ENCODE data around the gene KRTAP12-4.
"Not testable (repeated sequence)": the region's sequence is repeated elsewhere in the genome, so short reads cannot be mapped to it uniquely, and the experiment has no call there.

KRTAP12-4 gene

GRCh38 chr21:44637018-44637850 lies 17.2 kb downstream of the KRTAP12-4 start, which contains the start of gene KRTAP10-10:
Gene KRTAP10-10, plus strand, starts transcription at chr21:44637356. Its CDS starts 62 bp downstream, at chr21:44637418.
- no peak for DNase-seq (ENCODE audit: low read depth in 4 of 4, low spot score in 1 of 4)

- no peak for DNase-seq (ENCODE audit: low read depth in 4 of 4, low spot score in 1 of 4)
Observed at GRCh38 chr21:44636209-44637017, 18.0 kb downstream of the KRTAP12-4 start.

- DNase-seq (ENCODE audit: low read depth in 4 of 4, low spot score in 1 of 4) = no peak
Observed at GRCh38 chr21:44632067-44632466, 22.4 kb downstream of the KRTAP12-4 start.

DNA sequence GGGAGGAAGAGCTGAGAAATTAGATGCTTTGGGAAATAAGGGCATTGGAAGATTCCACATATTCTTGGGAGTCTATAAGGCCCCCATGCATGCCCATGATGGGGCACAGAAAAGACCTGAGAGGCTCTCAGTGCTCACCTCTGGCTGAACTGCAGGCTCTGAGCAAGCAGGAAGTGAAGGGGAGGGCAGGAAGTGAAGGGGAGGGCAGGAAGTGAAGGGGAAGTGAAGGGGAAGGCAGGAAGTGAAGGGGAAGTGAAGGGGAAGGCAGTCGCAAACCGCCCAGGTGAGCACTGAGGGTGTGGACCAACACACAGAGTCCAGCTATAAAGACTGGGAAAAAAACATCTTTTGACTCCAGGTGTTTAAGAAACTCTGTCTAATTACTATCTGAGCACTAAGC lies 24.0 kb downstream of the KRTAP12-4 start:
- DNase-seq (ENCODE audit: low read depth in 4 of 4, low spot score in 1 of 4) = no peak

DNA sequence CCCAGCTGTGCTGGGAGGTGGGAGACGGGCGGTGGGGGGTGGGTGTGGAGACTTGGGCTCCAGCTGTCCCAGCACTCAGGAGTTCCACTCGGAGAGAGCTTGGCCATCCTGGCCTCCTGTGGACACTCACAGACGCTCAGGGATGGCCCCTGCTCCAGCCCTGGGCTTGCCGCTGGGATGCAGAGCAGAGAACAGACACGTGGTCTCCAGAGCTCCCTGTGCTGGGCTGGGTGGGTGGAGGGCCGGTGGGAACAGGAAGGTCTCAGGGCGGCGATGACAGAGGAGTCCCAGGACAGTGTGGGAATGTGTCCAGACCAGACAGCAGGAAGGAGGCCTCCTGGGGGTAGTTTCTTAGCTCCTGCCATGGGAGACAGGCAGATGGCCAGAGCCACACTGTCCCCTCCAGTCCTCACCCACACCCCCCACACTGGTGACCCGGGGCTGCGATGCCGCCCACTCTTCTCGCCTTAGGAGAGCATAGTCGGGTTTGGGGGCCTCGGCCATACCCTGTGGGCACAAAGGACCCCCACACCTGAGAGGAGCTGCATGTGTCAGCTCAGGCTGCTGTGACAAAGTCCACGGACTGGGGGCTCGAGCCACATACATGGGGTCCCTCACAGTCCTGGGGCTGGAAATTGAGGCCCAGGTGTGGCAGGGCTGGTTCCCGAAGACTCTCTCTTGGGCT lies 25.6 kb downstream of the KRTAP12-4 start:
- DNase-seq (ENCODE audit: low read depth in 4 of 4, low spot score in 1 of 4) = no peak

DNA sequence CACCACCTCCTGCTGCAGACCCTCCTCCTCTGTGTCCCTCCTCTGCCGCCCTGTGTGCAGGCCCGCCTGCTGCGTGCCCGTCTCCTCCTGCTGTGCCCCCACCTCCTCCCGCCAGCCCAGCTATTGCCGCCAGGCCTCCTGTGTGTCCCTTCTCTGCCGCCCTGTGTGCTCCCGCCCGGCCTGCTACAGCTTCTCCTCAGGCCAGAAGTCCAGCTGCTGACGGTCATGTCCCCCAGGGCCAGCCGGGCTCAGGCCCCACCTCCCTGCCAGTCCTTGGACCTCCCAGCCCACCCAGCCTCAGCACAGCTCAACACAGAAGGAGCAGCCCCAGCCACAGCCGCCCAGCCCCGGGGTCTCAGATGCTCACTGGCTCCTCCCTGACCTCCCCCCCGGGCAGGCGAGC lies 26.6 kb downstream of the KRTAP12-4 start:
- not testable (repeated sequence) for DNase-seq (ENCODE audit: low read depth in 4 of 4, low spot score in 1 of 4)

DNA sequence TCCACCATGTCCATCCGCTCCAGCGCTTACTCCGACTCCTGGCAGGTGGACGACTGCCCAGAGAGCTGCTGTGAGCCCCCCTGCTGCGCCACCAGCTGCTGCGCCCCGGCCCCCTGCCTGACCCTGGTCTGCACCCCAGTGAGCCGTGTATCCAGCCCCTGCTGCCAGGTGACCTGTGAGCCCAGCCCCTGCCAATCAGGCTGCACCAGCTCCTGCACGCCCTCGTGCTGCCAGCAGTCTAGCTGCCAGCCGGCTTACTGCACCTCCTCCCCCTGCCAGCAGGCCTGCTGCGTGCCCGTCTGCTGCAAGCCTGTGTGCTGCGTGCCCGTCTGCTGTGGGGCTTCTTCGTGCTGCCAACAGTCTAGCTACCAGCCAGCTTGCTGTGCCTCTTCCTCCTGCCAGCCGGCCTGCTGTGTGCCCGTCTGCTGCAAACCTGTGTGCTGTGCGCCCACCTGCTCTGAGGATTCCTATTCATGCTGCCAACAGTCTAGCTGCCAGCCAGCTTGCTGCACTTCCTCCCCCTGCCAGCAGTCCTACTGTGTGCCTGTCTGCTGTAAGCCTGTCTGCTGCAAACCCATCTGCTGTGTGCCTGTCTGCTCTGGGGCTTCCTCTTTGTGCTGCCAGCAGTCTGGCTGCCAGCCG lies 27.2 kb downstream of the KRTAP12-4 start:
- not testable (repeated sequence) for DNase-seq (ENCODE audit: low read depth in 4 of 4, low spot score in 1 of 4)

DNA sequence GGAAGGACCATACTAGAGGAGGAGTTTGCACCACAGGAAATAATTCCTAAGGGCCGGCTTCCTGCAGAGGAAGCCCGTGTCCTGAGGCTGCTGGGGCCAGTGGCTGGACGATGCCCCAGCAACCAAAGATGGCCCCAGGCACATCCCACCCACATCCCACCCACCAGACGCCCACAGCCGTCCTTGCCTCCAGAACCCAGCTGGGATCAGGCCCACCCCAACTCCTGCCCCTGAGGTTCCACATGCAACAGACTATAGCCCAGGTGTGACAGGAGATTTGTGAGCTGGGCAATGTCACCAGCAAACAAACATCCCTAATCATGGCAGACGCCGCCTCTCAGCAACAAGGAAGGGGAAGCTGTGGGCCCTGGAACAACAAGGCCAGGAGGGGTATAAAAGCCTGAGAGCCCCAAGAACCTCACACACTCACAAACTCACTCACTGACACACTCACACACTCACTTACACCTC lies 27.8 kb downstream of the KRTAP12-4 start, which contains the start of gene KRTAP10-9:
Gene KRTAP10-9, plus strand, starts transcription at position 421 of the 471 bp plus-strand sequence. CDS start 79 bp downstream, outside the sequence.
- no peak for DNase-seq (ENCODE audit: low read depth in 4 of 4, low spot score in 1 of 4)

DNA sequence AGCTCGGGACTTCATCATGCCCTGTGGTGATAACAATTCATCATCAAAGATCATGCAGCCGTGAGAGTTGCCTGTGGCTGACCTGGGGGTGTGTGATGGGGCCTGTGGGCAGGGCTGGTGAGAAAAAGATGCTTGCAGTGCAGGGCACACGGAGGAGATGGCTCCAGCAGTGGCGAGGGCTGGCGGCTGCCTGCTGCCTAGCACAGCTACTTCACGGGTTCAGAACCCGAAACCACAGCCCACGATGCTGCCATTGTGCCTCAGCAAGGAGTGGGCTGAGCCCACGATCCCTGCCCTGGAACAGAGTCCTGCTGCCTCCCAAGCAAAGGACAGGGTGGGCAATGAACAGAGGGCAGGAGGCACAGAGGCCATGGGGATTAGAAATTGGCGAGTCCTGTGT lies 28.2 kb downstream of the KRTAP12-4 start:
- no peak for DNase-seq (ENCODE audit: low read depth in 4 of 4, low spot score in 1 of 4)

GRCh38 chr21:44625756-44626155 lies 28.7 kb downstream of the KRTAP12-4 start:
- DNase-seq (ENCODE audit: low read depth in 4 of 4, low spot score in 1 of 4) = no peak

DNA sequence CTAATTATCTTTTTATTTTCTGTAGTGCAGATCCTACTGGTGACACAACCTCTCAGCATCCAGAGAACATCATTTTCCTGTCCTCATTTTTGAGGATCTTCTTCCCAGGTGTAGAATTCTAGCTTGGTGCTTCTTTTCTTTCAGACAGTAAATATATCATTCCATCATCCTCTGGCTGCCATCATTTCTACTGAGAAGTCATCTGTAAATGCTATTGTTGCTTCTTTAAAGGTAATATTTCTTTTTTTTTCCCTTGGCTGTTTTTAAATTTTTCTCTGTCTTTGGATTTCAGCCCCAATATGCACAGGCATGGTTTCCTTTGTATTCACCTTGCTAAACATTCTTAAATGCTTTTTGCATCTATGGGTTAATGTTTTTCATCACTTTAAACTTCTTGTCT lies 30.9 kb downstream of the KRTAP12-4 start:
- no peak for DNase-seq (ENCODE audit: low read depth in 4 of 4, low spot score in 1 of 4)

- DNase-seq (ENCODE audit: low read depth in 4 of 4, low spot score in 1 of 4) = no peak
Observed at GRCh38 chr21:44619886-44620285, 34.6 kb downstream of the KRTAP12-4 start.

DNA sequence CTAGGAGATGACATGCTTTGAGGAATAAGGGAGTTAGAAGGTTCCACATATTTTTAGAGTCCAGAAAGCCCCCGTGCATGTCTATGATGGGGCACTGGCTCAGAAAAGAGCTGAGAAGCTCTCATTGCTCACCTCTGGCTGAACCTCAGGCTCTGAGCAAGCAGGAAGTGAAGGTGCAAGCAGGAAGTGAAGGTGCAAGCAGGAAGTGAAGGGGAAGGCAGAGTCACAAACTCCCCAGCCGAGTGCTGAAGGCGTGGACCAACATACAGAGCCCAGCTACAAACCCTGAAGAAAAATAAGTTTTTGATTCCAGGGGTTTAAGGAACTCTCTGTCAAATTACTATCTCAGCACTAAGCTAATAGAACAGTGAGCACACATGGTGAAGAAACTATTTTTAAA lies 35.5 kb downstream of the KRTAP12-4 start:
- DNase-seq (ENCODE audit: low read depth in 4 of 4, low spot score in 1 of 4) = peak; percentile 10 to 29 (median 21)

- no peak for DNase-seq (ENCODE audit: low read depth in 4 of 4, low spot score in 1 of 4)
Observed at GRCh38 chr21:44618504-44618903, 36.0 kb downstream of the KRTAP12-4 start.

GRCh38 chr21:44617071-44617501 lies 37.4 kb downstream of the KRTAP12-4 start:
- no peak for DNase-seq (ENCODE audit: low read depth in 4 of 4, low spot score in 1 of 4)

- DNase-seq (ENCODE audit: low read depth in 4 of 4, low spot score in 1 of 4) = no peak
Observed at GRCh38 chr21:44616591-44616926, 37.9 kb downstream of the KRTAP12-4 start.

GRCh38 chr21:44615911-44616590 lies 38.4 kb downstream of the KRTAP12-4 start:
- no peak for DNase-seq (ENCODE audit: low read depth in 4 of 4, low spot score in 1 of 4)

GRCh38 chr21:44615466-44615865 lies 39.0 kb downstream of the KRTAP12-4 start:
- DNase-seq (ENCODE audit: low read depth in 4 of 4, low spot score in 1 of 4) = no peak

- no peak for DNase-seq (ENCODE audit: low read depth in 4 of 4, low spot score in 1 of 4)
Observed at GRCh38 chr21:44614961-44615391, 39.5 kb downstream of the KRTAP12-4 start.

- DNase-seq (ENCODE audit: low read depth in 4 of 4, low spot score in 1 of 4) = no peak
Observed at GRCh38 chr21:44614161-44614631, 40.3 kb downstream of the KRTAP12-4 start.

Measured in stimulated activated CD4-positive, alpha-beta T cell treated with anti-CD3 and anti-CD28 coated beads, Interleukin-1b, Interleukin-23, amount 100 ng/mL, for 24 hours (primary cell).